NCI-H2171 (cell line): ENCODE measurements around the gene CNGA4.

Experiments
- DNase-seq: peaks from one replicate; lab custom pipeline; 2025; lab: John Stamatoyannopoulos, UW

CNGA4 gene

DNA sequence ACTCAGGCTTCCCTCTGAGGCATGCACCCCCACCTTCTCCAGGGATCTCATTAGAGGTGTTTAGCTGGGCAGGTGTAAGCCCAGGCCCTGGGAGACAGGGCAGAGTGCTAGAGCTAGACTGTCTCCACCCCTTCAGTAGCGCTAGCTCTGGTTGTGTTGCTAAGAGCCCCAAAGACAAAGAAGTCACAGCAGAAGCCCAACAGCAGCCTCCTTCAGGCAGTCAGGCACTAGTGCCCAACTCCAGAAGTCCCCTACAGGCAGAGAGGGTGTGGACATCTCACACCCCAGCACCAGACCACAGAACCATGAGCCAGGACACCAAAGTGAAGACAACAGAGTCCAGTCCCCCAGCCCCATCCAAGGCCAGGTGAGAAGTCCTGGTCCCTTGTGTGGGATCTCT, at the start of gene CNGA4:
Gene CNGA4, plus strand, starts transcription at position 188 of the 400 bp plus-strand sequence. Its CDS starts 118 bp downstream, at position 306.
- DNase-seq: no peak

DNA sequence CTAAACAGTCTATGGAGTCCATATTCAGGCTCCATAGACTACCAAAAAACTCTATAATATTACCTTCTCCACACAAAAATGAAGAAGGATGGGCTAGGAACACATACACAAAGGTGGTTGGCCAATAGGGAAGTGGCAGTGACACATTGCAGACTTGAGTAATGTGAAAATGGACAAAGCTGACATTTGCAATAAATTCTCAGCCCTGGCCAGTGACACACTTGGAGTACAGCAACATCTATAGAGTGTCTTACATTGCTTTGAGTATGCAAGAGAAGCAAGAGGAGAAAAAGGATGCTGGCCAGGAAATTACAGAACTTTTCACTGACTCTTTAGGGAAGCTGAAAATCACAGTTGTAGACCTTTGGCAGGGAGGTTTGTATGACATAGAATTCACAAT, 47.1 kb upstream of the CNGA4 start:
- no peak for DNase-seq

DNA sequence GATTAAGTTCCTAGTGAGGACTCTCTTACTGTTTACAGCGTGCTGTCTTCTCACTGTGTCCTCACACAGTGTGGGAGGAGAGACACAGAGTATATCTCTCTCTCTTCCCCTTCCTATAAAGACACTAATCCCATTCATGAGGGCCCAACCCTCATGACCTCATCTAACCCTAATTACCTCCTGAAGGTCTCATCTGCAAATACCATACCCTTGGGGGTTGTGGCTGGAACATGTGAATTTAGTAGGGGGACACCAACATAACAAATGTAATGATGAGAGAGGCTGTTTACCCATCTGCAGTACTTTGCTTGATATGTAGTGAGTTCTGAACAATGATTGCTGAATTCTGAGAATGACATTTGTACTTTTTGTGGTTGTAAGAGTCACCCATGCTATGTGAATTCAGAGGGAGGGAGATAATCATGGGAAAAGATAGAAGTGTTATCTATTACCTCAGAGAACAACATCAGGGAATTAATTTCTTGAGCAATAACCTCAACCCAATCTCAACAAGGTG, 44.8 kb upstream of the CNGA4 start:
- no peak for DNase-seq

- DNase-seq: no peak
Measured at GRCh38 chr11:6196396-6196795, 42.5 kb upstream of the CNGA4 start.

- no peak for DNase-seq
Measured at GRCh38 chr11:6197466-6198200, 41.3 kb upstream of the CNGA4 start.

- no peak for DNase-seq
Measured at GRCh38 chr11:6199174-6199810, 39.6 kb upstream of the CNGA4 start, which contains the start of gene OR52W1. TSS of gene OR52W1 (plus strand) at chr11:6199224. CDS start at chr11:6199224, 0 bp downstream.

GRCh38 chr11:6200975-6201374, 37.9 kb upstream of the CNGA4 start:
- DNase-seq: no peak

- DNase-seq: no peak
Measured at GRCh38 chr11:6201481-6201880, 37.4 kb upstream of the CNGA4 start.

- DNase-seq: no peak
Measured at GRCh38 chr11:6202041-6202440, 36.8 kb upstream of the CNGA4 start.

GRCh38 chr11:6203327-6203726, 35.6 kb upstream of the CNGA4 start:
- DNase-seq: no peak

- no peak for DNase-seq
Measured at GRCh38 chr11:6204706-6205105, 34.2 kb upstream of the CNGA4 start.

DNA sequence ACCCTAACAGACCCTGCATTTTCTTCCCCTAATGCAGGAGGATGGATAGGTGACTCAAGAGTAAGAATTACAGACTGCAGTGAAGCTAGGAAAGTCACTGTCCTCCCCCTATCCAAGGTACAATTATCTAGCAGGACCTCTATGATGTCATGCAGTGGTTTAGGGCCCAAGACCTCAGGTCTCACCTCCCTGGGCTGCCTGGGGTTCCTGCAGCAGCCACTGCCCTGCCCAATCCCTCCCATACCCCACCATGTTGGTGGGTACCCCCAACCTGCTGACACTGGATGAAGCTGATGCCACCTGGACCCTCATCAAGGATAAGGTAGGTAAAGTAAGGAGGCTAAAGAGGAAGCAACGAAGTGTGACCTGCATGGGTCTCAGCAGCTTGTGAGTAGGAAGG, 33.5 kb upstream of the CNGA4 start, which contains the start of gene C11orf42:
Gene C11orf42, plus strand, starts transcription at position 192 of the 400 bp plus-strand sequence. Its CDS starts 59 bp downstream, at position 251.
- DNase-seq: no peak

DNA sequence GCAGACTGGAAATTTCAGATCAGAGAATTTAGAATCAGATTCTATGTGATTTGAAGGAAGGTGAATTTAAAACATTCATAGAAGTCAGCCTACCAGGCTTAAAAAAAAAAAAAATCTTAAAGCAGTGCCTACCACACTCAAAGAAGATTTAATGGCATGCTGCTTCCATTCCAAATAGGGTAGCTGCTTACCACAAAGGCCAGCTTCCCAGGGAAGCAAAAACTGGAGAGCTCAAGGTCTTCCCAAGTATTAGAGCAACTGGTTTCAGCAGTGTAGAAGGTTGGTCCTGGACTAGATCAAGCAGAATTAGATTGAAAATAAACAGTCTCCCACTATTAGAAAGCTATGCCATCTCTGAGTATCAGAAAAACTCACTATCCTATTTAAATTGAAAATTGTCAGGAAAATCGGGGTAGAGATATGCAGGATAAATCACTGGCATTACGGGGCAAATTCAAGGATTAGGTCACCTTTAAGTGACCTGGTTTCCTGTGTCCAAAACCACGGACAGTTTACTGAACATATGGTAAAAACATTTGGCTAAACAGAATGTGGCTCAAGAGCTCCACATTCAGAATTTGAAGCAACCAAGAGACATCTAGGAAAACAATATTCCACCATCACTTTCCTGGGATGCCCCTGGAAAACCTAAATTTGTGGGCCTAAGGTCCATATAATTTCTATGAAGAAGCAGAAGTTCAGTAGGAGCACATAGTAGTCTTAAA, 32.3 kb upstream of the CNGA4 start:
- no peak for DNase-seq

- no peak for DNase-seq
Measured at GRCh38 chr11:6209801-6210200, 29.1 kb upstream of the CNGA4 start.

DNA sequence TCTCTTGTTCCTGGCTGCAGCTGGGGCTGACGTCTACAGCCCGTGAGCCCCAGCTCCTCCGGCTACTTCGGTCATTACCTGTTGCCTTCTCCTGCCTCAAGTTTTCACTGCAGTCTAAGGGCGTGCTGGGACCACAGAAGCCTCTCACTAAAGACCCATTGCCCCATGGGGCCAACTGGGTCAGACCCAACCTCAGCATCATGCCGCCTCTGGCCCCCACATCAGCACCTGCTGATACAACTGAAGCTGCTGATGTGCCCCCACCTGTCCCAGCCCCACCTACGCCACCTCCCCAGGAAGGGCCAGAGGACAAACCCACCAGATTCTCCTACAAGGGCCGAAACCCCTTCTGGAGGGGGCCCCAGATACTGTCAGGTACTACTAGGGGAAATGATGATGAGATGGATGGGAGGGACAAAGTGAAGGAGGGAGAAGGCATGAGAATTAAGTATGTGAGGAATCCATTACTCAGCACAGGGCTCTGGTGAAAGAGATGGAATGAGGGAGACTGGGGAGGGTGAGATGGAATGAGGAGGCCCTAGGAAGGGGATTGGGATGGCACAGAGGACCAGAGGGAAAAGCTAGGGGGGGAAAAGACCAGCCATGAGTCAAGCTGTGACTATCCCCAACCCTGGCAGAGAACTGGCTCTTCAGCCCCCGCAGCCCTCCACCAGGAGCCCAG, 28.5 kb upstream of the CNGA4 start:
- DNase-seq: no peak

- no peak for DNase-seq
Measured at GRCh38 chr11:6214530-6214929, 24.4 kb upstream of the CNGA4 start.

- DNase-seq: no peak
Measured at GRCh38 chr11:6216501-6216900, 22.4 kb upstream of the CNGA4 start.

DNA sequence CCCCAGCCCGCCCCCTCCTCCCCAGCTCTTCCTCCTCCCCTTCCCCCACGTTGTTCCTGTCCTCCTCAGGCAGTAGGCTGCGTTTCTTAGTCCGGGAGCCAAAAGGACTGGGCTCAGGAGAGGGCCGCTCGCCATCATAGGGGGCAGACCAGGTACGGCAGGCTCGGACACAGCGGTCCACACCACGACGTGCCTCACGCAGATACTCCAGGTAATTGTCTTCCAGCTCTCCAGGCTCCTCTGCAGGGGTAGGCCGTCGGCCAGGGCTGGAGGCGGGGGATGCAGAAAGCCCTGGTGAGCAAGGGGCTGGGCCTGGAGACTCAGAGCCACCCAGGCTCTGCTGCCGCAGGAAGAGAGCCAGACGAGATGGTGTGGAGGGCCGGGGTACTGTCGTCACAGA, 21.2 kb upstream of the CNGA4 start:
- DNase-seq: no peak

DNA sequence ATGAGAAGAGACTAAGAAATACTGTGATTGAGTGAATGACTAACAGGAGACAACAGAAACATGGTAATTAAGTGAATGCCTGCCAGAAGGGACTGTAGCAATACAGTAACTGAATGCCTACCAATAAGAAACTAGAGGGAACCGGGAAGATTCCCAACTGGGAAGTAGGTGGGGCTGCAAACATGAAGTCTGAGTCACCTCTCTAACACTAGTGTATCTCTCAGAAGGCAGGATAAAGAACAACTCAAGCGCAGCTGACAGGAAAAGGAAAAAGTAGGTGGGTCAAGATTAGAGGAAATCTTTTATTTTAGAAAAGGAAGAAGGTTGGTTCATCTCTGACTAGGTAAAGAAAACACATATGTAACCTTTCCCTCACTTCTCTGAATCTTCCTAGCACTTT, 19.5 kb upstream of the CNGA4 start:
- DNase-seq: no peak

GRCh38 chr11:6223854-6224253, 15.0 kb upstream of the CNGA4 start:
- no peak for DNase-seq

GRCh38 chr11:6224421-6224820, 14.5 kb upstream of the CNGA4 start:
- DNase-seq: no peak

DNA sequence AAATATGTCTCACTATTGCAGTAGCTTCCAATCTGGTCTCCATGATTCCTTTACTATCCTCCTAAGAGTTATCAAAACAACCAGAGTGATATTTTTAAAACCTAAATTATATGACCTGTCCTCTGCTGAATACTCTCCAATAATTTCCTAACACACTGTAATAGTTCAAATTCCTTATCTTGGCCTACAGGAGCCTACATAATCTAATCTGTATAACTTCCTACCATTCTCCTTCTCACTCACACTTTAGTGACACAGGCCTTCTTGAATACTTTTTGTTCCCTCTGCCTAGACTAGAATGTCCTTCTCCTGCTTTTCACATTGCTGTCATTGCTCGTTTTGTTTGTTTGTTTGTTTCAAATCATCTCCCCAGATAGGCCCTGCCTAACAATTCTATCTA, 13.9 kb upstream of the CNGA4 start:
- DNase-seq: no peak
